Measurements from ENCODE around the gene IQSEC3.

Gene IQSEC3

DNA sequence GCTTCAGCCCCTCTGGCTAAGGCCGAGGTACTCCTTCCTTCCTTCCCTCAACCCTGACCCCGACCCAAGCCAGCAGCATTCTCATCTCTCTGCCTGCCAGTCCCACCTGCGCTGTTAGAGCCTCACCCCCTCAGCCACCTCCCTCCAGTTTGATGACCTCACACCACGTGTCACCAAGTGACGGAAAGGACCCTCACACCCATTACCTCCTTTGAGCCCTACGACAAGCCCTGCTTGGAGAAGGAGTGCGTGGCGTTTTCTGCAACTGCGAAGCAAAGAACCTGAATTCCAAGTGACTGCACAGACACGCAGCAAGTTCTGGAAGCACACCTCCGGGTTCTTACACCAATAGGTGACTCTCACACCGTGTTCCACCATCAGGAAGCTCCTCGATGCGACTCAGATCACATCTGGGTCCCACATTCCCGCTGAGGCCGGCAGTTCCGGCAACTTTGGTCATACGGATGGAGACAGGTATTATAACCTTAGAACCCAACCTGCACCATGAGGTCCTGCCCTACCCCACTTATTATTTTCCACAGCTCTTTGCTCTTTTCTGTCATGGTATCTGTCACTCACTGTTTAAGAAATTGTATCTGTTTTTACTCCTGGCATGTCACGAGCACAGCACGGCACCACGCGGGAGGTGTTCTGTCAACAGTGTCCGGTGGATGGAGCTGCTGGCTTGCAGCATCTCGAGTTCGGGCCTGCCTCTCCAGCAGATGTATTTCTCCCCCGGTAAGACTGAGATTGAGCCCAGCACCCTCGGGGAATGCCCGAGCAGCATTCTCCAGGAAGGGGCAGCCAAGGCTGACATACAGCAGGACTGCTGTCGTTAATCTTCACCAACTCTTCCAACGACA, 152.4 kb downstream of the IQSEC3 start:
- H3K4me3 ChIP-seq (ENCODE audit: low read depth in 1 of 2, low read length in 2 of 2) = no peak overlapping the region
- ATAC-seq (ENCODE audit: insufficient read depth, low read depth) = no peak
- no peaks in the 10 kb centered on the region for H3K36me3 ChIP-seq (ENCODE audit: insufficient read depth, low read length)
- no peak overlapping the region for H3K9ac ChIP-seq (ENCODE audit: low read depth, low read length)
- H3K4me1 ChIP-seq (ENCODE audit: insufficient read depth, low read length) = no peaks in the 10 kb centered on the region
- H3K27ac ChIP-seq (ENCODE audit: low read length) = no peak overlapping the region
- H3K27me3 ChIP-seq (ENCODE audit: insufficient read depth, low read length, poor library complexity) = peaks cover 12% of the 10 kb centered on the region
- H2AFZ ChIP-seq (ENCODE audit: low read depth, low read length) = no peak overlapping the region
- H3K79me2 ChIP-seq (ENCODE audit: insufficient read depth, low read length) = no peaks in the 10 kb centered on the region
- no peaks in the 10 kb centered on the region for H3K9me3 ChIP-seq (ENCODE audit: insufficient read depth, low read length, severe bottlenecking)
- H3K4me2 ChIP-seq (ENCODE audit: insufficient read depth, low read length) = no peak overlapping the region
- no peak for DNase-seq
- TF ChIP-seq EZH2 (IDR thresholded peaks at IDR 0.05; ENCODE audit: borderline replicate concordance, low read depth, low read length, severe bottlenecking) = no peak
- TF ChIP-seq, protein P1, sequence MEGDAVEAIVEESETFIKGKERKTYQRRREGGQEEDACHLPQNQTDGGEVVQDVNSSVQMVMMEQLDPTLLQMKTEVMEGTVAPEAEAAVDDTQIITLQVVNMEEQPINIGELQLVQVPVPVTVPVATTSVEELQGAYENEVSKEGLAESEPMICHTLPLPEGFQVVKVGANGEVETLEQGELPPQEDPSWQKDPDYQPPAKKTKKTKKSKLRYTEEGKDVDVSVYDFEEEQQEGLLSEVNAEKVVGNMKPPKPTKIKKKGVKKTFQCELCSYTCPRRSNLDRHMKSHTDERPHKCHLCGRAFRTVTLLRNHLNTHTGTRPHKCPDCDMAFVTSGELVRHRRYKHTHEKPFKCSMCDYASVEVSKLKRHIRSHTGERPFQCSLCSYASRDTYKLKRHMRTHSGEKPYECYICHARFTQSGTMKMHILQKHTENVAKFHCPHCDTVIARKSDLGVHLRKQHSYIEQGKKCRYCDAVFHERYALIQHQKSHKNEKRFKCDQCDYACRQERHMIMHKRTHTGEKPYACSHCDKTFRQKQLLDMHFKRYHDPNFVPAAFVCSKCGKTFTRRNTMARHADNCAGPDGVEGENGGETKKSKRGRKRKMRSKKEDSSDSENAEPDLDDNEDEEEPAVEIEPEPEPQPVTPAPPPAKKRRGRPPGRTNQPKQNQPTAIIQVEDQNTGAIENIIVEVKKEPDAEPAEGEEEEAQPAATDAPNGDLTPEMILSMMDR (IDR thresholded peaks at IDR 0.05; ENCODE audit: borderline replicate concordance, extremely low read depth, low read length, poor library complexity, severe bottlenecking) = no peak
- H4K20me1 ChIP-seq (ENCODE audit: insufficient read depth, low read length) = 0 out of 2 replicates have a peak, but pooled peaks cover 3% of the 10 kb centered on the region

DNA sequence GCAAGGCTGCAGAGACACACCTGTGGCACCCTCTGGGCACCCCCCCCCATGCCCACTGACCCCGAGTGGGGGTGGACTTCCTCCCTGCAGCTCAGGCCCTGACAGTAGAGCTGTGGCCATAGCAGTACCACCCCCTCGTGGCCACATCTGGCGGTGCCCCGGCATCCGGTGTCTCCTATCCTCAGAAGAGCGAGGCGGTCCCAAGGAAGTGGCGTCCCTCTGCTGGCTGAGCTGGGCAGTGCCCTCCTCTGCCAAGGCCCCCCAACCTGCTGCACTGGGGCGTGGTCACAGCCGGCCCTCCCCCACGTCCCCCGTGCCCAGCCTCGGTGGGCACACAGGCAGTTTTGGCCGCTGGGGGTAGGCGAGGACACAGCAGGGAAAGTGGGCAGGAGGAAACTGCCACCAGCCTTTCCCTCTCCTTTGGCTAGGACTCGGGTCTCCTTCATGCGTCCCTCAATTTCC, 153.4 kb downstream of the IQSEC3 start:
- ATAC-seq (ENCODE audit: insufficient read depth, low read depth) (peak; percentile 96), DNase-seq (peak; percentile 75)
- no peaks in the 10 kb centered on the region for H3K36me3 ChIP-seq (ENCODE audit: insufficient read depth, low read length)
- H3K9me3 ChIP-seq (ENCODE audit: insufficient read depth, low read length, severe bottlenecking) = no peaks in the 10 kb centered on the region
- peaks cover 10% of the 10 kb centered on the region for H3K27me3 ChIP-seq (ENCODE audit: insufficient read depth, low read length, poor library complexity)
- H4K20me1 ChIP-seq (ENCODE audit: insufficient read depth, low read length) = 0 out of 2 replicates have a peak, but pooled peaks cover under 1% of the 10 kb centered on the region
- H3K9ac ChIP-seq (ENCODE audit: low read depth, low read length) = no peak overlapping the region
- TF ChIP-seq, protein P1 (IDR thresholded peaks at IDR 0.05; ENCODE audit: borderline replicate concordance, extremely low read depth, low read length, poor library complexity, severe bottlenecking) = peak; percentile 86
- no peak for TF ChIP-seq EZH2 (IDR thresholded peaks at IDR 0.05; ENCODE audit: borderline replicate concordance, low read depth, low read length, severe bottlenecking)
- H2AFZ ChIP-seq (ENCODE audit: low read depth, low read length) = no peak overlapping the region
- H3K4me2 ChIP-seq (ENCODE audit: insufficient read depth, low read length) = no peak overlapping the region
- H3K4me1 ChIP-seq (ENCODE audit: insufficient read depth, low read length) = no peaks in the 10 kb centered on the region
- no peak overlapping the region for H3K4me3 ChIP-seq (ENCODE audit: low read depth in 1 of 2, low read length in 2 of 2)
- H3K27ac ChIP-seq (ENCODE audit: low read length) = no peak overlapping the region
- H3K79me2 ChIP-seq (ENCODE audit: insufficient read depth, low read length) = no peaks in the 10 kb centered on the region

DNA sequence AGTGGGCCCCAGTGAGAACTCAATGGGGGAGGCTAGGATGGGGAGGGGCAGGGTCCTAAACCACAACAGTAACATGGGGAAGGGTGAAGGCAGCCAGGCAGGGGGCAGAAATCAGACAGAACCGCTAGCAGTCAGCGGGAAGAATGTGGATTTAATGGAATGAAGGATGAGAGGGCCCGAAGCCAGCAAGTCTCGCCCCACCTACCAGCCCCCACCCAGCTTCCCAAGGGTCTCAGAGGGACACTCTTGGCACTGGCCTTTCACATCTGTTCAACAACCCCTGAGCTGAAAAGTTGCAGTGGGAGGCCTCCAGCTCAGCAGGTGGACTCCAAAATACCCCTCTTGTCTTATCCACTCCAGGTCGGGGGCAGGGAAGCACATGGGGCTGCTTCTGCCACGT, 153.9 kb downstream of the IQSEC3 start:
- ATAC-seq (ENCODE audit: insufficient read depth, low read depth) = no peak
- Histone ChIP-seq H4K20me1 (ENCODE audit: insufficient read depth, low read length) (no peaks in the 10 kb centered on the region), H3K27ac (ENCODE audit: low read length) (no peak overlapping the region), H3K4me1 (ENCODE audit: insufficient read depth, low read length) (no peaks in the 10 kb centered on the region), H3K79me2 (ENCODE audit: insufficient read depth, low read length) (no peaks in the 10 kb centered on the region), H3K9me3 (ENCODE audit: insufficient read depth, low read length, severe bottlenecking) (no peaks in the 10 kb centered on the region), H2AFZ (ENCODE audit: low read depth, low read length) (no peak overlapping the region), H3K36me3 (ENCODE audit: insufficient read depth, low read length) (no peaks in the 10 kb centered on the region), H3K27me3 (ENCODE audit: insufficient read depth, low read length, poor library complexity) (peaks cover 7% of the 10 kb centered on the region), H3K4me3 (ENCODE audit: low read depth in 1 of 2, low read length in 2 of 2) (no peak overlapping the region), H3K9ac (ENCODE audit: low read depth, low read length) (no peak overlapping the region), H3K4me2 (ENCODE audit: insufficient read depth, low read length) (no peak overlapping the region)
- TF ChIP-seq, protein P1 (IDR thresholded peaks at IDR 0.05; ENCODE audit: borderline replicate concordance, extremely low read depth, low read length, poor library complexity, severe bottlenecking) = no peak
- TF ChIP-seq EZH2 (IDR thresholded peaks at IDR 0.05; ENCODE audit: borderline replicate concordance, low read depth, low read length, severe bottlenecking) = no peak
- DNase-seq = no peak

Data from DND-41 (cell line).